Measurements from ENCODE around the gene UCP2. TPM values are rescaled to one million over a fixed set of nuclear protein-coding genes. Genes with fewer than 3 reads are reported as not detected.
A peak's percentile ranks its signal among the peaks of the same experiment; 100 is the strongest.

Gene UCP2
- total and polyA plus RNA-seq, 7 donors: 11.8 to 99.5 (median 74.5) TPM

- intact Hi-C loops (cut with DNase I): no loop called here
Measured at GRCh38 chr11:73956876-73957653, 25.6 kb downstream of the UCP2 start.

GRCh38 chr11:73951797-73952196, 30.8 kb downstream of the UCP2 start:
- no peak for DNase-seq
- H3K4me3 ChIP-seq: no peak overlapping the region

More at GRCh38 chr11:73956876-73957653, 25.6 kb downstream of the UCP2 start:
- H3K36me3 ChIP-seq (ENCODE audit: insufficient read depth in 1 of 2, low read depth in 1 of 2): no peaks in the 10 kb centered on the region
- H3K9me3 ChIP-seq: no peaks in the 10 kb centered on the region
- ATAC-seq (peak in 1 of 4 donors; percentile 23), DNase-seq (peak in 1 of 2 donors; percentile 34)
- no peaks in the 10 kb centered on the region for H3K4me1 ChIP-seq
- no peak overlapping the region for H3K4me3 ChIP-seq
- WGBS, 3 donors: 43 to 56% (median 51%) methylated on average over 27 to 29 of the region's 29 CpGs
- no peak for TF ChIP-seq CTCF (IDR thresholded peaks at IDR 0.05)
- no peak overlapping the region for H3K27ac ChIP-seq
- no peaks in the 10 kb centered on the region for H3K27me3 ChIP-seq (ENCODE audit: insufficient read depth in 3 of 3, low read length in 2 of 3)

GRCh38 chr11:73950869-73951710, 31.6 kb downstream of the UCP2 start, which contains the start of gene DNAJB13:
TSS of gene DNAJB13 (plus strand) at chr11:73951026. CDS start at chr11:73951070, 44 bp downstream.
- TF ChIP-seq CTCF (IDR thresholded peaks at IDR 0.05): no peak
- Histone ChIP-seq H3K4me1 (no peaks in the 10 kb centered on the region), H3K36me3 (ENCODE audit: insufficient read depth in 1 of 2, low read depth in 1 of 2) (no peaks in the 10 kb centered on the region), H3K27ac (no peak within 1 kb of the TSS), H3K27me3 (ENCODE audit: insufficient read depth in 3 of 3, low read length in 2 of 3) (no peaks in the 10 kb centered on the region), H3K9me3 (no peaks in the 10 kb centered on the region), H3K4me3 (no peak within 1 kb of the TSS)
- intact Hi-C loops (cut with DNase I): no loop called here
- DNase-seq (no peak), ATAC-seq (peak in 2 of 4 donors; percentile 46 to 56)
- 75 to 85% (median 79%) methylated on average over 12 of the region's 12 CpGs for WGBS, 3 donors

More at GRCh38 chr11:73951797-73952196, 30.8 kb downstream of the UCP2 start:
- no peak overlapping the region for H3K27ac ChIP-seq
- ATAC-seq: no peak
- no peaks in the 10 kb centered on the region for H3K36me3 ChIP-seq (ENCODE audit: insufficient read depth in 1 of 2, low read depth in 1 of 2)
- no peaks in the 10 kb centered on the region for H3K9me3 ChIP-seq
- intact Hi-C loops (cut with DNase I): no loop called here
- 84 to 89% (median 86%) methylated on average over 7 of the region's 7 CpGs for WGBS, 3 donors
- TF ChIP-seq CTCF (IDR thresholded peaks at IDR 0.05): no peak
- H3K4me1 ChIP-seq: no peaks in the 10 kb centered on the region
- H3K27me3 ChIP-seq (ENCODE audit: insufficient read depth in 3 of 3, low read length in 2 of 3): no peaks in the 10 kb centered on the region

GRCh38 chr11:73949912-73950311, 32.7 kb downstream of the UCP2 start:
- no peak overlapping the region for H3K27ac ChIP-seq
- intact Hi-C loops (cut with DNase I): no loop called here
- H3K36me3 ChIP-seq (ENCODE audit: insufficient read depth in 1 of 2, low read depth in 1 of 2): no peaks in the 10 kb centered on the region
- H3K4me1 ChIP-seq: no peaks in the 10 kb centered on the region
- ATAC-seq: no peak
- H3K27me3 ChIP-seq (ENCODE audit: insufficient read depth in 3 of 3, low read length in 2 of 3): no peaks in the 10 kb centered on the region
- no peak for TF ChIP-seq CTCF (IDR thresholded peaks at IDR 0.05)
- DNase-seq: no peak
- no peak overlapping the region for H3K4me3 ChIP-seq
- WGBS, 3 donors: 84 to 97% (median 94%) methylated on average over 5 of the region's 5 CpGs
- no peaks in the 10 kb centered on the region for H3K9me3 ChIP-seq
